DND-41 (cell line): Measurements from ENCODE around the gene ATG14.

Source experiments
- EZH2 ChIP-seq: IDR thresholded peaks from 3 replicates; pipeline ENCODE4 v1.6.1; 2012; ENCODE audit warnings: borderline replicate concordance, low read depth, mild to moderate bottlenecking, moderate library complexity, low read length, inconsistent platforms; ENCODE audit not compliant: severe bottlenecking
- TF ChIP-seq, protein P1 (sequence below): IDR thresholded peaks from 2 replicates; pipeline ENCODE4 v1.5.1; 2012; ENCODE audit warnings: borderline replicate concordance, low read length, moderate library complexity, mild to moderate bottlenecking; ENCODE audit not compliant: poor library complexity, severe bottlenecking; ENCODE audit errors: extremely low read depth

DNA sequence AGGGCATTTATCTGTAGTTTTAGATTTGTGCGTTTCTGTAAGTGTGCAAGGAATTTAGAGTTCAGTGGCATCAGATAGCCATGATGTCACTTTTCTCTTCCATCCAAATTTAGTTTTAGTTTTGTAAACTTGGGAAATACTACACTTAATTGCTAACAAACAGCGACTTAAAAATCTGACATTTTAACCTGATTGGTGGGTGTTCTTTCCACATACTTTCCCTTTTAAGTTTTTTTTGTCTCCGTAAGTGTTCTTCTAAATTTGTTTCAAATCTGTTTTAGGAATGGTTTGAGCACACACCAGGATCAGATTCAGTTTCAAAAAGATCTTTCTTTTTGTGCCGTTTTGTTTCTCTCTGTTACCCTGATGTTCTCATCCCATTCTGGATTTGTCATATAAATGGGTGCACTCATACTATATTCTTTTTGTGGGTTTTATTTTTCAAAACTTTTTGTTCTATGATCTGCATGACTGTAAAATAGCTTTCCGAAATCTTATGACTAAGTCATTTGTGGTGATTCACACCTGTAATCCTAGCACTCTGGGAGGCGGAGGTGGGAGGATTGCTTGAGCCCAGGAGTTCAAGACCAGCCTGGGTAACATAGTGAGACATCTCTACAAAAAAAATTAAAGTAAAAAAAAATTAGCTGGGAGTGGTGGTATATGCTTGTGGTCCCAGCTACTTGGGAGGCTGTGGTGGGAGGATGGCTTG lies 81.5 kb downstream of the ATG14 start:
- TF ChIP-seq, protein P1, sequence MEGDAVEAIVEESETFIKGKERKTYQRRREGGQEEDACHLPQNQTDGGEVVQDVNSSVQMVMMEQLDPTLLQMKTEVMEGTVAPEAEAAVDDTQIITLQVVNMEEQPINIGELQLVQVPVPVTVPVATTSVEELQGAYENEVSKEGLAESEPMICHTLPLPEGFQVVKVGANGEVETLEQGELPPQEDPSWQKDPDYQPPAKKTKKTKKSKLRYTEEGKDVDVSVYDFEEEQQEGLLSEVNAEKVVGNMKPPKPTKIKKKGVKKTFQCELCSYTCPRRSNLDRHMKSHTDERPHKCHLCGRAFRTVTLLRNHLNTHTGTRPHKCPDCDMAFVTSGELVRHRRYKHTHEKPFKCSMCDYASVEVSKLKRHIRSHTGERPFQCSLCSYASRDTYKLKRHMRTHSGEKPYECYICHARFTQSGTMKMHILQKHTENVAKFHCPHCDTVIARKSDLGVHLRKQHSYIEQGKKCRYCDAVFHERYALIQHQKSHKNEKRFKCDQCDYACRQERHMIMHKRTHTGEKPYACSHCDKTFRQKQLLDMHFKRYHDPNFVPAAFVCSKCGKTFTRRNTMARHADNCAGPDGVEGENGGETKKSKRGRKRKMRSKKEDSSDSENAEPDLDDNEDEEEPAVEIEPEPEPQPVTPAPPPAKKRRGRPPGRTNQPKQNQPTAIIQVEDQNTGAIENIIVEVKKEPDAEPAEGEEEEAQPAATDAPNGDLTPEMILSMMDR = no peak
- TF ChIP-seq EZH2 = no peak
